Epithelial cell of prostate (primary cell): Measurements from ENCODE around the gene ZNF175.

Experiments used
- DNase-seq: peaks from one replicate; pipeline ENCODE4 v3.0.0-alpha.2; 2011; ENCODE audit warnings: low read depth, low spot score
- H3K27ac ChIP-seq: fragments of 450-650 bp; 2 replicates; pipeline ENCODE4 v1.5.1; 2017; ENCODE audit warnings: mild to moderate bottlenecking

The ZNF175 gene

GRCh38 chr19:51570962-51571575, at the start of gene ZNF175:
Gene ZNF175 (plus strand): TSS chr19:51571283. CDS start chr19:51573330, 2,047 bp downstream.
- H3K27ac ChIP-seq, result no peak within 1 kb of the TSS
- DNase-seq, result peak; percentile 65

GRCh38 chr19:51521357-51521756, 49.7 kb upstream of the ZNF175 start:
- no peak for DNase-seq
- no peak overlapping the region for H3K27ac ChIP-seq

GRCh38 chr19:51521781-51522180, 49.3 kb upstream of the ZNF175 start:
- no peak overlapping the region for H3K27ac ChIP-seq
- DNase-seq, result no peak

- H3K27ac ChIP-seq, result no peak overlapping the region
- DNase-seq, result no peak
These were observed 46.3 kb upstream of the ZNF175 start for GRCh38 chr19:51524666-51525264.

- H3K27ac ChIP-seq, result no peak overlapping the region
- no peak for DNase-seq
These were observed 45.4 kb upstream of the ZNF175 start for GRCh38 chr19:51525651-51526050.

- no peak overlapping the region for H3K27ac ChIP-seq
- DNase-seq, result no peak
These were observed 41.8 kb upstream of the ZNF175 start for GRCh38 chr19:51529301-51529700.

- H3K27ac ChIP-seq, result no peak overlapping the region
- DNase-seq, result no peak
These were observed 40.5 kb upstream of the ZNF175 start for GRCh38 chr19:51530616-51531015.

GRCh38 chr19:51531349-51532315, 39.5 kb upstream of the ZNF175 start, which contains the start of gene SIGLEC6:
Gene SIGLEC6 (minus strand): TSS chr19:51531670. CDS start chr19:51531648, 22 bp downstream.
- DNase-seq, result no peak

GRCh38 chr19:51535535-51535934, 35.5 kb upstream of the ZNF175 start:
- no peak overlapping the region for H3K27ac ChIP-seq
- no peak for DNase-seq

More at GRCh38 chr19:51531349-51532315, 39.5 kb upstream of the ZNF175 start, which contains the start of gene SIGLEC6:
- no peak within 1 kb of the TSS for H3K27ac ChIP-seq

GRCh38 chr19:51539821-51540366, 31.2 kb upstream of the ZNF175 start:
- H3K27ac ChIP-seq, result no peak overlapping the region
- DNase-seq, result no peak

- no peak for DNase-seq
- no peak overlapping the region for H3K27ac ChIP-seq
These were observed 29.4 kb upstream of the ZNF175 start for GRCh38 chr19:51541458-51542357.

GRCh38 chr19:51542699-51543098, 28.4 kb upstream of the ZNF175 start:
- H3K27ac ChIP-seq, result no peak overlapping the region
- no peak for DNase-seq

- H3K27ac ChIP-seq, result no peak overlapping the region
- DNase-seq, result no peak
These were observed 27.0 kb upstream of the ZNF175 start for GRCh38 chr19:51544038-51544437.

GRCh38 chr19:51546107-51546649, 24.9 kb upstream of the ZNF175 start:
- H3K27ac ChIP-seq, result no peak overlapping the region
- no peak for DNase-seq

- DNase-seq, result no peak
- H3K27ac ChIP-seq, result no peak overlapping the region
These were observed 24.3 kb upstream of the ZNF175 start for GRCh38 chr19:51546650-51547396.

GRCh38 chr19:51547397-51548212, 23.5 kb upstream of the ZNF175 start:
- no peak for DNase-seq
- H3K27ac ChIP-seq, result no peak overlapping the region

- no peak for DNase-seq
- H3K27ac ChIP-seq, result no peak overlapping the region
These were observed 22.9 kb upstream of the ZNF175 start for GRCh38 chr19:51548213-51548651.

- H3K27ac ChIP-seq, result no peak overlapping the region
- DNase-seq, result no peak
These were observed 22.2 kb upstream of the ZNF175 start for GRCh38 chr19:51548891-51549305.
